GM23338 (cell line): ENCODE data around the gene ZNF579.

Experiments used
- ETS1 ChIP-seq: IDR thresholded peaks from 2 replicates; pipeline ENCODE4 v1.6.1; 2016; ENCODE audit warnings: antibody characterized with exemption
- EZH2 ChIP-seq: fragments of 200-600 bp; sonication (generic); IDR thresholded peaks from one replicate; pipeline ENCODE4 v1.8.0; 2017; ENCODE audit warnings: antibody characterized with exemption, mild to moderate bottlenecking, low read depth; ENCODE audit not compliant: unreplicated experiment
- JUNB ChIP-seq: IDR thresholded peaks from one replicate; pipeline ENCODE4 v1.6.1; 2016; ENCODE audit warnings: antibody characterized with exemption; ENCODE audit not compliant: unreplicated experiment
- POLR2AphosphoS5 ChIP-seq: IDR thresholded peaks from 2 replicates; pipeline ENCODE4 v1.6.1; 2016; ENCODE audit warnings: antibody characterized with exemption, low read depth
- STAT1 ChIP-seq: IDR thresholded peaks from one replicate; pipeline ENCODE4 v1.6.1; 2016; ENCODE audit warnings: antibody characterized with exemption; ENCODE audit not compliant: unreplicated experiment
- ZNF114 ChIP-seq: fragments of 250-450 bp; sonication (Bioruptor Pico); IDR thresholded peaks from 2 replicates; pipeline ENCODE4 v1.5.0; 2020; ENCODE audit warnings: mild to moderate bottlenecking, moderate library complexity
- TF ChIP-seq, protein P1 (sequence below), 2 experiments: fragments of 200-600 bp in 1 of 2; sonication (generic) in 1 of 2; conservative IDR thresholded peaks; 2 replicates each; pipeline versions ENCODE4 v1.5.1 to v1.6.1; 2016 to 2017; ENCODE audit warnings: antibody characterized with exemption in 2 of 2, low read depth in 2 of 2, mild to moderate bottlenecking in 2 of 2, moderate library complexity in 1 of 2
- TF ChIP-seq, protein P2 (sequence below): IDR thresholded peaks from one replicate; pipeline ENCODE4 v1.6.1; 2018; ENCODE audit warnings: antibody characterized with exemption; ENCODE audit not compliant: unreplicated experiment

GRCh38 chr19:55605637-55606470 is 25.2 kb upstream of the ZNF579 start, which contains the start of gene ZNF865:
- TF ChIP-seq ZNF114 (CRISPR knock-in tag) (no peak), EZH2 (no peak), JUNB (no peak), STAT1 (no peak), ETS1 (no peak), POLR2AphosphoS5 (peak; percentile 24; the same call in 1 of the 2 replicates)
- TF ChIP-seq, protein P1, sequence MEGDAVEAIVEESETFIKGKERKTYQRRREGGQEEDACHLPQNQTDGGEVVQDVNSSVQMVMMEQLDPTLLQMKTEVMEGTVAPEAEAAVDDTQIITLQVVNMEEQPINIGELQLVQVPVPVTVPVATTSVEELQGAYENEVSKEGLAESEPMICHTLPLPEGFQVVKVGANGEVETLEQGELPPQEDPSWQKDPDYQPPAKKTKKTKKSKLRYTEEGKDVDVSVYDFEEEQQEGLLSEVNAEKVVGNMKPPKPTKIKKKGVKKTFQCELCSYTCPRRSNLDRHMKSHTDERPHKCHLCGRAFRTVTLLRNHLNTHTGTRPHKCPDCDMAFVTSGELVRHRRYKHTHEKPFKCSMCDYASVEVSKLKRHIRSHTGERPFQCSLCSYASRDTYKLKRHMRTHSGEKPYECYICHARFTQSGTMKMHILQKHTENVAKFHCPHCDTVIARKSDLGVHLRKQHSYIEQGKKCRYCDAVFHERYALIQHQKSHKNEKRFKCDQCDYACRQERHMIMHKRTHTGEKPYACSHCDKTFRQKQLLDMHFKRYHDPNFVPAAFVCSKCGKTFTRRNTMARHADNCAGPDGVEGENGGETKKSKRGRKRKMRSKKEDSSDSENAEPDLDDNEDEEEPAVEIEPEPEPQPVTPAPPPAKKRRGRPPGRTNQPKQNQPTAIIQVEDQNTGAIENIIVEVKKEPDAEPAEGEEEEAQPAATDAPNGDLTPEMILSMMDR (conservative IDR thresholded peaks at IDR 0.05; ENCODE audit: low read depth in 2 of 2): peak; percentile 72 to 83
- TF ChIP-seq, protein P2, sequence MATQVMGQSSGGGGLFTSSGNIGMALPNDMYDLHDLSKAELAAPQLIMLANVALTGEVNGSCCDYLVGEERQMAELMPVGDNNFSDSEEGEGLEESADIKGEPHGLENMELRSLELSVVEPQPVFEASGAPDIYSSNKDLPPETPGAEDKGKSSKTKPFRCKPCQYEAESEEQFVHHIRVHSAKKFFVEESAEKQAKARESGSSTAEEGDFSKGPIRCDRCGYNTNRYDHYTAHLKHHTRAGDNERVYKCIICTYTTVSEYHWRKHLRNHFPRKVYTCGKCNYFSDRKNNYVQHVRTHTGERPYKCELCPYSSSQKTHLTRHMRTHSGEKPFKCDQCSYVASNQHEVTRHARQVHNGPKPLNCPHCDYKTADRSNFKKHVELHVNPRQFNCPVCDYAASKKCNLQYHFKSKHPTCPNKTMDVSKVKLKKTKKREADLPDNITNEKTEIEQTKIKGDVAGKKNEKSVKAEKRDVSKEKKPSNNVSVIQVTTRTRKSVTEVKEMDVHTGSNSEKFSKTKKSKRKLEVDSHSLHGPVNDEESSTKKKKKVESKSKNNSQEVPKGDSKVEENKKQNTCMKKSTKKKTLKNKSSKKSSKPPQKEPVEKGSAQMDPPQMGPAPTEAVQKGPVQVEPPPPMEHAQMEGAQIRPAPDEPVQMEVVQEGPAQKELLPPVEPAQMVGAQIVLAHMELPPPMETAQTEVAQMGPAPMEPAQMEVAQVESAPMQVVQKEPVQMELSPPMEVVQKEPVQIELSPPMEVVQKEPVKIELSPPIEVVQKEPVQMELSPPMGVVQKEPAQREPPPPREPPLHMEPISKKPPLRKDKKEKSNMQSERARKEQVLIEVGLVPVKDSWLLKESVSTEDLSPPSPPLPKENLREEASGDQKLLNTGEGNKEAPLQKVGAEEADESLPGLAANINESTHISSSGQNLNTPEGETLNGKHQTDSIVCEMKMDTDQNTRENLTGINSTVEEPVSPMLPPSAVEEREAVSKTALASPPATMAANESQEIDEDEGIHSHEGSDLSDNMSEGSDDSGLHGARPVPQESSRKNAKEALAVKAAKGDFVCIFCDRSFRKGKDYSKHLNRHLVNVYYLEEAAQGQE: no peak
